Fibroblast of lung (primary cell): ENCODE measurements around the gene PFN3. TPM values are rescaled to one million over a fixed set of nuclear protein-coding genes. Genes with fewer than 3 reads are reported as not detected.

Experiments used
- DNase-seq, 2 donors: peaks; one replicate each; pipeline versions ENCODE4 v3.0.0 to v3.0.0-alpha.2; 2010; ENCODE audit warnings: low read depth in 2 of 2
- H2AFZ ChIP-seq: 2 replicates; pipeline ENCODE4 v1.5.1; 2012; ENCODE audit warnings: low read length, control low read depth, inconsistent platforms
- H3K27ac ChIP-seq: 2 replicates; pipeline ENCODE4 v1.5.1; 2011; ENCODE audit warnings: low read length, control low read depth; ENCODE audit not compliant: insufficient read depth
- H3K27me3 ChIP-seq: 2 replicates; pipeline ENCODE4 v1.5.1; 2011; ENCODE audit warnings: mild to moderate bottlenecking, low read length; ENCODE audit not compliant: control insufficient read depth, insufficient read depth
- H3K36me3 ChIP-seq: 2 replicates; pipeline ENCODE4 v1.5.1; 2011; ENCODE audit warnings: low read length; ENCODE audit not compliant: control insufficient read depth, insufficient read depth
- H3K4me1 ChIP-seq: 2 replicates; pipeline ENCODE4 v1.5.1; 2011; ENCODE audit warnings: low read length; ENCODE audit not compliant: control insufficient read depth, insufficient read depth; ENCODE audit errors: extremely low read depth
- H3K4me2 ChIP-seq: 2 replicates; pipeline ENCODE4 v1.5.1; 2011; ENCODE audit warnings: low read length, control low read depth; ENCODE audit not compliant: insufficient read depth; ENCODE audit errors: extremely low read depth
- H3K4me3 ChIP-seq, 4 experiments: fragments of 200-600 bp in 1 of 4; sonication (generic) in 1 of 4; replicated peaks in 1 of 4; 2 replicates each; pipeline ENCODE4 v1.5.1; 2011 to 2016; ENCODE audit warnings: low read length in 4 of 4, low read depth in 3 of 4, mild to moderate bottlenecking in 3 of 4, control low read depth in 2 of 4, inconsistent platforms in 1 of 4, mixed read lengths in 1 of 4; ENCODE audit not compliant: insufficient read depth in 1 of 4; ENCODE audit errors: control extremely low read depth in 1 of 4
- H3K79me2 ChIP-seq: 2 replicates; pipeline ENCODE4 v1.5.1; 2012; ENCODE audit warnings: mild to moderate bottlenecking, low read length, inconsistent platforms; ENCODE audit not compliant: control insufficient read depth, insufficient read depth
- H3K9ac ChIP-seq: 2 replicates; pipeline ENCODE4 v1.5.1; 2011; ENCODE audit warnings: mild to moderate bottlenecking, low read length, control low read depth; ENCODE audit not compliant: insufficient read depth
- H3K9me3 ChIP-seq: 2 replicates; pipeline ENCODE4 v1.5.1; 2012; ENCODE audit warnings: low read depth, low read length; ENCODE audit not compliant: control insufficient read depth, insufficient read depth
- H4K20me1 ChIP-seq: 2 replicates; pipeline ENCODE4 v1.5.1; 2011; ENCODE audit warnings: low read length; ENCODE audit not compliant: control insufficient read depth, insufficient read depth; ENCODE audit errors: extremely low read depth
- CTCF ChIP-seq, 2 donors: IDR thresholded peaks in 1 of 2; conservative IDR thresholded peaks in 1 of 2; 1 replicate in 1 of 2; 2 replicates in 1 of 2; pipeline ENCODE4 v1.5.1; 2011 to 2012; ENCODE audit warnings: low read length in 2 of 2, control low read depth in 1 of 2, inconsistent platforms in 1 of 2, low read depth in 1 of 2, mild to moderate bottlenecking in 1 of 2
- EZH2 ChIP-seq: IDR thresholded peaks from 2 replicates; pipeline ENCODE4 v1.5.1; 2012; ENCODE audit warnings: low read length, control low read depth, mild to moderate bottlenecking; ENCODE audit errors: missing control alignments
- polyA plus RNA-seq, 2 donors: library from polyadenylated mRNA; depleted of rRNA in 1 of 2; stranded (reverse) in 1 of 2; unstranded in 1 of 2; fragments of >200 nt; gene quantifications; 2 replicates each; pipeline ENCODE4 v1.2.1, GENCODE V29; 2011 to 2012; ENCODE audit warnings: missing spikeins in 1 of 2
- total RNA-seq: library from RNA; depleted of rRNA; stranded (reverse); fragments of >200 nt; gene quantifications from 2 replicates; pipeline ENCODE4 v1.2.1, GENCODE V29; 2014

The PFN3 gene
- total and polyA plus RNA-seq, 2 donors (not counting 1 experiment from before 2014, with no cell fraction given) = not detected

GRCh38 chr5:177432839-177433657 lies 32.6 kb upstream of the PFN3 start:
- no peak overlapping the region for H3K9ac ChIP-seq
- no peak overlapping the region for H3K4me2 ChIP-seq
- peaks cover 8% of the 10 kb centered on the region for H3K79me2 ChIP-seq
- DNase-seq = no peak
- H2AFZ ChIP-seq = no peak overlapping the region
- no peaks in the 10 kb centered on the region for H3K4me1 ChIP-seq
- H3K36me3 ChIP-seq = peaks cover 30% of the 10 kb centered on the region
- TF ChIP-seq EZH2 = no peak
- TF ChIP-seq CTCF (conservative IDR thresholded peaks at IDR 0.05 in 1 of 2, IDR thresholded peaks at IDR 0.05 in 1 of 2; ENCODE audit: low read depth in 1 of 2, low read length in 2 of 2) = no peak
- no peaks in the 10 kb centered on the region for H3K9me3 ChIP-seq
- no peak overlapping the region for H3K4me3 ChIP-seq
- no peak overlapping the region for H3K27ac ChIP-seq
- no peaks in the 10 kb centered on the region for H4K20me1 ChIP-seq
- no peaks in the 10 kb centered on the region for H3K27me3 ChIP-seq

GRCh38 chr5:177432143-177432838 lies 31.8 kb upstream of the PFN3 start:
- no peak overlapping the region for H3K4me3 ChIP-seq
- H3K27ac ChIP-seq = no peak overlapping the region
- H4K20me1 ChIP-seq = no peaks in the 10 kb centered on the region
- no peaks in the 10 kb centered on the region for H3K27me3 ChIP-seq
- no peaks in the 10 kb centered on the region for H3K9me3 ChIP-seq
- TF ChIP-seq EZH2 = no peak
- TF ChIP-seq CTCF (conservative IDR thresholded peaks at IDR 0.05 in 1 of 2, IDR thresholded peaks at IDR 0.05 in 1 of 2; ENCODE audit: low read depth in 1 of 2, low read length in 2 of 2) = no peak
- no peak overlapping the region for H3K4me2 ChIP-seq
- DNase-seq = no peak
- H3K79me2 ChIP-seq = peaks cover 15% of the 10 kb centered on the region
- no peak overlapping the region for H3K9ac ChIP-seq
- H3K4me1 ChIP-seq = peaks cover 6% of the 10 kb centered on the region
- peaks cover 30% of the 10 kb centered on the region for H3K36me3 ChIP-seq
- H2AFZ ChIP-seq = no peak overlapping the region

DNA sequence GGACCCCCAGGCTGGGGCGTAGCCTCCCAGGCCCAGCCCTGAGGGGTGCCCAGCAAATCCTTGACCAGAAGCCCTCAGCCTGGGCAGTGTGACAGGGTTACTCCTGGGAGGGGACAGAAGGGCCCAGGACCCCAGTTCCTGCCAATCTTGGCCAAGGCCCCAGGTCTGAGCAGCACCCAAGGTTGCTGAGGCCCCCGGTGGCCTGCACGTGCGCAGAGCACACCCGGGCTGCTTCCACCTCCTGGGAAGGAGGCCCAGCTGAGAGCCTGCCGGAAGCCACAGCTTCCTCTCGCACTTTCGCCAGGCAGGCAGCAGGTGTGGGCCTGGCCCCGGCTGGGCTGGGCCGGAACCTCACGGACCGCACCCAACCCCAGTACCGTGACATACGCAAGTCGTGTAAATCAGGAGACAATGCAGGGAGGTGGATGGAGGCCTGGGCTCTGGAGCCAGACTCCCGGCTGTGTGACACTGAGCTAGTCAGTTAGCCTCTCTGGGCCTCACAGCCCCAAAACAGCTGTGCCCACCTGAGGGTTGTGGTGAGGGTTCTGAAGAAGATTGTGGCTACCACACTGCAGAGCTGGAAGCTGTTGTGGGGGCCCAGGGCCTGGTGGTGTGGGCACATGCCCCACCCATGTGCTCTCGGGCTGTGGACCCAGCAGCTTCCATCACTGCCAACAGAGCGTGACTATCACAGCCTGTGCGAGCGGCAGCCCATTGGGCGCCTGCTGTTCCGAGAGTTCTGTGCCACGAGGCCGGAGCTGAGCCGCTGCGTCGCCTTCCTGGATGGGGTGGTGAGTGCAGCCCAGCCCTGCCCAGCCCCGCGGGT lies 31.1 kb upstream of the PFN3 start:
- no peak overlapping the region for H3K27ac ChIP-seq
- peaks cover 8% of the 10 kb centered on the region for H3K4me1 ChIP-seq
- H3K27me3 ChIP-seq = no peaks in the 10 kb centered on the region
- no peak overlapping the region for H3K4me3 ChIP-seq
- no peaks in the 10 kb centered on the region for H4K20me1 ChIP-seq
- no peak for DNase-seq
- peaks cover 30% of the 10 kb centered on the region for H3K36me3 ChIP-seq
- no peak for TF ChIP-seq EZH2
- TF ChIP-seq CTCF (conservative IDR thresholded peaks at IDR 0.05 in 1 of 2, IDR thresholded peaks at IDR 0.05 in 1 of 2; ENCODE audit: low read depth in 1 of 2, low read length in 2 of 2) = no peak
- no peaks in the 10 kb centered on the region for H3K9me3 ChIP-seq
- H3K79me2 ChIP-seq = peaks cover 21% of the 10 kb centered on the region
- H3K4me2 ChIP-seq = no peak overlapping the region
- H2AFZ ChIP-seq = no peak overlapping the region
- no peak overlapping the region for H3K9ac ChIP-seq
